GM12878 (cell line): ENCODE results near the gene LY6G5B. TPM values are rescaled to one million over a fixed set of nuclear protein-coding genes. Genes with fewer than 3 reads are reported as not detected.

Source experiments
- ATAC-seq: fragments of 200-7000 bp; cut with Tn5 transposase; 3 replicates; pipeline ENCODE4 v1.9.1; 2020; ENCODE audit warnings: mild to moderate bottlenecking, moderate library complexity
- BruUV-seq: library from RNA; stranded (reverse); fragments of 400-500 nt; replicated peaks from 2 replicates; lab custom pipeline; 2021; lab: Mats Ljungman, UMichigan
- CTCF ChIA-PET: fragments of 300-600 bp; sonication (Branson Sonifier 250); formaldehyde crosslinking; extraction: SDS; loops from one replicate; lab custom pipeline; 2021; ENCODE audit warnings: inconsistent platforms; lab: Yijun Ruan, JAX
- POLR2A ChIA-PET: fragments of 350-600 bp; formaldehyde crosslinking; extraction: SDS; loops from one replicate; lab custom pipeline; 2021; ENCODE audit warnings: inconsistent platforms; lab: Charles Lee
- RAD21 ChIA-PET: fragments of 300-600 bp; sonication (Branson Sonifier 250); formaldehyde crosslinking; loops from one replicate; lab custom pipeline; 2023; ENCODE audit warnings: antibody characterized with exemption; ENCODE audit not compliant: unreplicated experiment; lab: Charles Lee
- SMC1A ChIA-PET: fragments of 300-600 bp; sonication (Branson Sonifier 250); formaldehyde crosslinking; loops from one replicate; lab custom pipeline; 2023; ENCODE audit not compliant: unreplicated experiment, uncharacterized antibody; lab: Charles Lee
- DNase-seq: peaks from one replicate; pipeline ENCODE4 v3.0.0-alpha.2; 2011; ENCODE audit warnings: low read depth, low spot score
- FAIRE-seq: peaks from 3 replicates; lab custom pipeline; 2011; peaks lifted over from hg19 to GRCh38; lab: Jason Lieb, UNC
- H2AFZ ChIP-seq: 2 replicates; pipeline ENCODE4 v1.6.0; 2011; ENCODE audit warnings: low read depth, low read length, control low read depth; ENCODE audit not compliant: control insufficient read depth
- H3K27ac ChIP-seq: 2 replicates; pipeline ENCODE4 v1.5.1; 2011; ENCODE audit warnings: control low read depth; ENCODE audit not compliant: control insufficient read depth, insufficient read depth
- H3K27me3 ChIP-seq, 2 experiments: replicated peaks in 1 of 2; 2 replicates each; pipeline versions ENCODE4 v1.6.0 to v1.6.1; 2011; ENCODE audit warnings: low read length in 1 of 2; ENCODE audit not compliant: control insufficient read depth in 2 of 2, insufficient read depth in 2 of 2
- H3K36me3 ChIP-seq, 2 experiments: 2 replicates each; pipeline ENCODE4 v1.5.1; 2011; ENCODE audit warnings: low read length in 1 of 2; ENCODE audit not compliant: control insufficient read depth in 2 of 2, insufficient read depth in 2 of 2
- H3K4me1 ChIP-seq: 2 replicates; pipeline ENCODE4 v1.6.1; 2011; ENCODE audit warnings: mild to moderate bottlenecking, low read length, moderate library complexity, mixed read lengths; ENCODE audit not compliant: control insufficient read depth, insufficient read depth
- H3K4me2 ChIP-seq: 2 replicates; pipeline ENCODE4 v1.6.0; 2011; ENCODE audit warnings: control low read depth; ENCODE audit not compliant: control insufficient read depth, insufficient read depth
- H3K4me3 ChIP-seq: fragments of 200-600 bp; sonication (generic); 2 replicates; pipeline ENCODE4 v1.5.1; 2016
- H3K79me2 ChIP-seq: 2 replicates; pipeline ENCODE4 v1.6.0; 2011; ENCODE audit warnings: low read length; ENCODE audit not compliant: control insufficient read depth, insufficient read depth
- H3K9ac ChIP-seq: 2 replicates; pipeline ENCODE4 v1.8.0; 2011; ENCODE audit warnings: low read length, control low read depth, mixed read lengths; ENCODE audit not compliant: control insufficient read depth, insufficient read depth
- H3K9me3 ChIP-seq: replicated peaks from 3 replicates; pipeline ENCODE4 v1.5.1; 2011; ENCODE audit warnings: mild to moderate bottlenecking, low read length; ENCODE audit not compliant: control insufficient read depth, insufficient read depth
- H4K20me1 ChIP-seq: 2 replicates; pipeline ENCODE4 v1.6.0; 2011; ENCODE audit not compliant: control insufficient read depth, insufficient read depth
- SMAD5 ChIP-seq: IDR thresholded peaks from 2 replicates; pipeline ENCODE4 v1.6.1; 2016; ENCODE audit warnings: antibody characterized with exemption, low read depth
- SP1 ChIP-seq: IDR thresholded peaks from one replicate; pipeline ENCODE4 v1.6.1; 2011; ENCODE audit warnings: low read depth, low read length
- ZNF24 ChIP-seq: fragments of 450-650 bp; IDR thresholded peaks from 2 replicates; pipeline ENCODE4 v1.6.1; 2017; ENCODE audit warnings: antibody characterized with exemption, mild to moderate bottlenecking
- WGBS: methylation state at CpG from one replicate; pipeline ENCODE4 v1.1.6; 2016; ENCODE audit warnings: low lambda C conversion rate; ENCODE audit not compliant: insufficient replicate concordance, insufficient coverage; ENCODE audit errors: missing lambda C conversion rate; 5-methylcytosine and 5-hydroxymethylcytosine counted together
- in situ Hi-C: fragments of 300-500 bp; cut with MboI; formaldehyde crosslinking; loops from 9 replicates; pipeline ENCODE4 v1.14.3; 2018; ENCODE audit warnings: mixed read lengths
- intact Hi-C: fragments of 100-400 bp; cut with micrococcal nuclease; formaldehyde crosslinking; loops from one replicate; pipeline ENCODE4 v1.14.2; 2022; ENCODE audit not compliant: unreplicated experiment
- polyA plus RNA-seq, 11 experiments: library from polyadenylated mRNA; depleted of rRNA in 4 of 11; unstranded in 6 of 11; stranded (reverse) in 5 of 11; fragments of >200 nt; fragmentation: Nextera tagmentation in 4 of 11; fragmentation: Illumina TruSeq in 1 of 11; extraction: Ambion mirVana in 4 of 11; extraction: Trizol in 1 of 11; gene quantifications; 1 replicate in 1 of 11; 2 replicates in 10 of 11; pipeline versions ENCODE4 v1.2.1 to v1.2.3, GENCODE V29; 2011 to 2016; ENCODE audit warnings: inconsistent platforms in 2 of 11, missing spikeins in 2 of 11, low read depth in 1 of 11
- total RNA-seq, 4 experiments: library from RNA; depleted of rRNA in 3 of 4; stranded (reverse); fragments of >200 nt in 3 of 4; fragmentation: Illumina TruSeq in 1 of 4; extraction: Trizol in 1 of 4; gene quantifications; 2 replicates each; pipeline versions ENCODE4 v1.2.1 to v1.2.3, GENCODE V29; 2013 to 2021
- TF ChIP-seq, protein P1 (sequence below): IDR thresholded peaks from 2 replicates; pipeline ENCODE4 v1.6.1; 2012; ENCODE audit warnings: mild to moderate bottlenecking, low read depth, low read length
- TF ChIP-seq, protein P2 (sequence below): IDR thresholded peaks from 2 replicates; pipeline ENCODE4 v1.6.1; 2011; ENCODE audit warnings: borderline replicate concordance, low read depth, mild to moderate bottlenecking, moderate library complexity, mixed read lengths, low read length; ENCODE audit not compliant: insufficient read depth; ENCODE audit errors: extremely low read length
- TF ChIP-seq, protein P3 (sequence below): fragments of 450-650 bp; IDR thresholded peaks from 2 replicates; pipeline ENCODE4 v1.6.1; 2017; ENCODE audit warnings: antibody characterized with exemption, mild to moderate bottlenecking, moderate library complexity
- TF ChIP-seq, protein P4 (sequence below), 3 experiments: IDR thresholded peaks in 2 of 3; conservative IDR thresholded peaks in 1 of 3; 2 replicates each; pipeline ENCODE4 v1.5.1; 2011; ENCODE audit warnings: low read depth in 3 of 3, low read length in 3 of 3, mild to moderate bottlenecking in 3 of 3, control low read depth in 2 of 3, moderate library complexity in 2 of 3, inconsistent platforms in 1 of 3, mixed read lengths in 1 of 3; ENCODE audit not compliant: control insufficient read depth in 2 of 3, insufficient read depth in 1 of 3; ENCODE audit errors: extremely low read depth in 1 of 3
- TF ChIP-seq, protein P5 (sequence below): IDR thresholded peaks from 2 replicates; pipeline ENCODE4 v1.6.1; 2012; ENCODE audit warnings: low read length, inconsistent platforms

The LY6G5B gene
- total and polyA plus RNA-seq, 10 of the 15 experiments (the other 5 are each of a cell fraction or from before 2014, with no cell fraction given): 3.2 to 16.5 (median 7.5) TPM

DNA sequence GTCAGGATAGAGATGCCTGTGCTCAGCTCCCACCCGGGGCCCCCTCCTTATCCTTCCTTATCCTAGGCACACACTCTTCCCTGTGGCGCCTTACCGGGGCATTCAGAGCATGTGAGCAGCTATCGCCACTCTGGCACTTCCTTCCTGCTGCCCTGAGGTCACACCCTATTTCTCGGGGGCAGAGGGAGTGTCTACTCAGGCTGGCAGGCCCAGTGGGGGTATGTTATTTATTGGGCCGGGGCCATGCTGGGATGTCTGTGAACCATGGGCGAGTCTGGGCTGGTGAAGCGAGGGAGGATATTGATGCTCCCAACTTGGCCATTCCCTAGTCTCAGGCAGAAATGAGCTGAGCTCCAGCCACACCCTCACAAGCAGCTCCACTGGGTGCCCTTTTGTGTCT lies 41.5 kb downstream of the LY6G5B start (continued):
- TF ChIP-seq, protein P1, sequence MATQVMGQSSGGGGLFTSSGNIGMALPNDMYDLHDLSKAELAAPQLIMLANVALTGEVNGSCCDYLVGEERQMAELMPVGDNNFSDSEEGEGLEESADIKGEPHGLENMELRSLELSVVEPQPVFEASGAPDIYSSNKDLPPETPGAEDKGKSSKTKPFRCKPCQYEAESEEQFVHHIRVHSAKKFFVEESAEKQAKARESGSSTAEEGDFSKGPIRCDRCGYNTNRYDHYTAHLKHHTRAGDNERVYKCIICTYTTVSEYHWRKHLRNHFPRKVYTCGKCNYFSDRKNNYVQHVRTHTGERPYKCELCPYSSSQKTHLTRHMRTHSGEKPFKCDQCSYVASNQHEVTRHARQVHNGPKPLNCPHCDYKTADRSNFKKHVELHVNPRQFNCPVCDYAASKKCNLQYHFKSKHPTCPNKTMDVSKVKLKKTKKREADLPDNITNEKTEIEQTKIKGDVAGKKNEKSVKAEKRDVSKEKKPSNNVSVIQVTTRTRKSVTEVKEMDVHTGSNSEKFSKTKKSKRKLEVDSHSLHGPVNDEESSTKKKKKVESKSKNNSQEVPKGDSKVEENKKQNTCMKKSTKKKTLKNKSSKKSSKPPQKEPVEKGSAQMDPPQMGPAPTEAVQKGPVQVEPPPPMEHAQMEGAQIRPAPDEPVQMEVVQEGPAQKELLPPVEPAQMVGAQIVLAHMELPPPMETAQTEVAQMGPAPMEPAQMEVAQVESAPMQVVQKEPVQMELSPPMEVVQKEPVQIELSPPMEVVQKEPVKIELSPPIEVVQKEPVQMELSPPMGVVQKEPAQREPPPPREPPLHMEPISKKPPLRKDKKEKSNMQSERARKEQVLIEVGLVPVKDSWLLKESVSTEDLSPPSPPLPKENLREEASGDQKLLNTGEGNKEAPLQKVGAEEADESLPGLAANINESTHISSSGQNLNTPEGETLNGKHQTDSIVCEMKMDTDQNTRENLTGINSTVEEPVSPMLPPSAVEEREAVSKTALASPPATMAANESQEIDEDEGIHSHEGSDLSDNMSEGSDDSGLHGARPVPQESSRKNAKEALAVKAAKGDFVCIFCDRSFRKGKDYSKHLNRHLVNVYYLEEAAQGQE: no peak
- TF ChIP-seq SP1: no peak
- TF ChIP-seq, all 136 proteins: peak for 0

DNA sequence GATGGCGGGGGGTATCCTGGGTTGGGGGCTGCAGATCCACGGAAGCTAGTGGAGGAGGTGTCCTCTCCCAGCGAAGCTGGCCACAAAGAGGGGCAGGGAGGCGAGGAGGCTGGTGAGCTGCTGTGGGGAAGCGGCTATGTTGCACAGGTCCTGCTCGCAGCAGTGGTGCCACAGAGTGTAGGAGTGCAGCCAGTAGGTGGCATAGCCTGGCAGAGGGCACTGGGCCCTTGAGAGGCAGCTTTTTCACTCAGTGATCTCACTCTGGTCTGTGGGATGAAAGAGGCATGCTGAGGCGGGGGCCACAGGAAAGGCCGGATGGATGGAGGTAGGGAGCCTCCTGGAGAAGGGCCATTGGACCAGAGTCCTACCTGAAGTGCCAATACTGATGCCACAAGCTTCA lies 42.5 kb downstream of the LY6G5B start:
- Histone ChIP-seq H3K4me1 (no peaks in the 10 kb centered on the region), H3K27me3 (peaks cover 0 to 2% of the 10 kb centered on the region in 2 experiments; a peak in 3 of 4 replicates), H4K20me1 (no peaks in the 10 kb centered on the region), H2AFZ (no peak overlapping the region), H3K9ac (no peak overlapping the region), H3K9me3 (no peaks in the 10 kb centered on the region), H3K4me2 (no peak overlapping the region), H3K27ac (no peak overlapping the region), H3K79me2 (no peaks in the 10 kb centered on the region), H3K36me3 (no peaks in the 10 kb centered on the region), H3K4me3 (no peak overlapping the region)
- FAIRE-seq (no peak), ATAC-seq (peak; percentile 81), DNase-seq (no peak)
- intact Hi-C loops (no loop called here), in situ Hi-C loops (no loop called here)
- 20% methylated on average over 8 of the region's 8 CpGs for WGBS
- BruUV-seq: no TSS peak
- CTCF ChIA-PET: interaction anchor here (0.7 to 2.9 kb wide), 4 partner anchors 9 to 57 kb away, joined by 3 to 14 read pairs (median 5); partner anchors contain the start of gene ABHD16A
- SMC1A ChIA-PET: no interaction called here
- RAD21 ChIA-PET: interaction anchor here (1.2 kb wide), 1 partner anchor 32 kb away, joined by 4 read pairs; the partner anchor contains the start of gene LY6G5C
- POLR2A ChIA-PET: interaction anchor here (1.0 to 1.1 kb wide), 2 partner anchors 9 kb away, joined by 3 read pairs; partner anchors contain the start of genes ABHD16A and LY6G6C
- TF ChIP-seq, protein P2, sequence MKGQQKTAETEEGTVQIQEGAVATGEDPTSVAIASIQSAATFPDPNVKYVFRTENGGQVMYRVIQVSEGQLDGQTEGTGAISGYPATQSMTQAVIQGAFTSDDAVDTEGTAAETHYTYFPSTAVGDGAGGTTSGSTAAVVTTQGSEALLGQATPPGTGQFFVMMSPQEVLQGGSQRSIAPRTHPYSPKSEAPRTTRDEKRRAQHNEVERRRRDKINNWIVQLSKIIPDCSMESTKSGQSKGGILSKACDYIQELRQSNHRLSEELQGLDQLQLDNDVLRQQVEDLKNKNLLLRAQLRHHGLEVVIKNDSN: no peak
- TF ChIP-seq SMAD5 (no peak), ZNF24 (no peak)
- TF ChIP-seq, protein P3, sequence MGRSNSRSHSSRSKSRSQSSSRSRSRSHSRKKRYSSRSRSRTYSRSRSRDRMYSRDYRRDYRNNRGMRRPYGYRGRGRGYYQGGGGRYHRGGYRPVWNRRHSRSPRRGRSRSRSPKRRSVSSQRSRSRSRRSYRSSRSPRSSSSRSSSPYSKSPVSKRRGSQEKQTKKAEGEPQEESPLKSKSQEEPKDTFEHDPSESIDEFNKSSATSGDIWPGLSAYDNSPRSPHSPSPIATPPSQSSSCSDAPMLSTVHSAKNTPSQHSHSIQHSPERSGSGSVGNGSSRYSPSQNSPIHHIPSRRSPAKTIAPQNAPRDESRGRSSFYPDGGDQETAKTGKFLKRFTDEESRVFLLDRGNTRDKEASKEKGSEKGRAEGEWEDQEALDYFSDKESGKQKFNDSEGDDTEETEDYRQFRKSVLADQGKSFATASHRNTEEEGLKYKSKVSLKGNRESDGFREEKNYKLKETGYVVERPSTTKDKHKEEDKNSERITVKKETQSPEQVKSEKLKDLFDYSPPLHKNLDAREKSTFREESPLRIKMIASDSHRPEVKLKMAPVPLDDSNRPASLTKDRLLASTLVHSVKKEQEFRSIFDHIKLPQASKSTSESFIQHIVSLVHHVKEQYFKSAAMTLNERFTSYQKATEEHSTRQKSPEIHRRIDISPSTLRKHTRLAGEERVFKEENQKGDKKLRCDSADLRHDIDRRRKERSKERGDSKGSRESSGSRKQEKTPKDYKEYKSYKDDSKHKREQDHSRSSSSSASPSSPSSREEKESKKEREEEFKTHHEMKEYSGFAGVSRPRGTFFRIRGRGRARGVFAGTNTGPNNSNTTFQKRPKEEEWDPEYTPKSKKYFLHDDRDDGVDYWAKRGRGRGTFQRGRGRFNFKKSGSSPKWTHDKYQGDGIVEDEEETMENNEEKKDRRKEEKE: no peak
- TF ChIP-seq, protein P4, sequence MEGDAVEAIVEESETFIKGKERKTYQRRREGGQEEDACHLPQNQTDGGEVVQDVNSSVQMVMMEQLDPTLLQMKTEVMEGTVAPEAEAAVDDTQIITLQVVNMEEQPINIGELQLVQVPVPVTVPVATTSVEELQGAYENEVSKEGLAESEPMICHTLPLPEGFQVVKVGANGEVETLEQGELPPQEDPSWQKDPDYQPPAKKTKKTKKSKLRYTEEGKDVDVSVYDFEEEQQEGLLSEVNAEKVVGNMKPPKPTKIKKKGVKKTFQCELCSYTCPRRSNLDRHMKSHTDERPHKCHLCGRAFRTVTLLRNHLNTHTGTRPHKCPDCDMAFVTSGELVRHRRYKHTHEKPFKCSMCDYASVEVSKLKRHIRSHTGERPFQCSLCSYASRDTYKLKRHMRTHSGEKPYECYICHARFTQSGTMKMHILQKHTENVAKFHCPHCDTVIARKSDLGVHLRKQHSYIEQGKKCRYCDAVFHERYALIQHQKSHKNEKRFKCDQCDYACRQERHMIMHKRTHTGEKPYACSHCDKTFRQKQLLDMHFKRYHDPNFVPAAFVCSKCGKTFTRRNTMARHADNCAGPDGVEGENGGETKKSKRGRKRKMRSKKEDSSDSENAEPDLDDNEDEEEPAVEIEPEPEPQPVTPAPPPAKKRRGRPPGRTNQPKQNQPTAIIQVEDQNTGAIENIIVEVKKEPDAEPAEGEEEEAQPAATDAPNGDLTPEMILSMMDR (IDR thresholded peaks at IDR 0.05 in 2 of 3, conservative IDR thresholded peaks at IDR 0.05 in 1 of 3; ENCODE audit: control insufficient read depth in 2 of 3, extremely low read depth in 1 of 3, insufficient read depth in 1 of 3, low read depth in 3 of 3, low read length in 3 of 3): peak; percentile 7 to 10 (median 9); a peak in 2 of 6 replicates
- TF ChIP-seq, protein P5, sequence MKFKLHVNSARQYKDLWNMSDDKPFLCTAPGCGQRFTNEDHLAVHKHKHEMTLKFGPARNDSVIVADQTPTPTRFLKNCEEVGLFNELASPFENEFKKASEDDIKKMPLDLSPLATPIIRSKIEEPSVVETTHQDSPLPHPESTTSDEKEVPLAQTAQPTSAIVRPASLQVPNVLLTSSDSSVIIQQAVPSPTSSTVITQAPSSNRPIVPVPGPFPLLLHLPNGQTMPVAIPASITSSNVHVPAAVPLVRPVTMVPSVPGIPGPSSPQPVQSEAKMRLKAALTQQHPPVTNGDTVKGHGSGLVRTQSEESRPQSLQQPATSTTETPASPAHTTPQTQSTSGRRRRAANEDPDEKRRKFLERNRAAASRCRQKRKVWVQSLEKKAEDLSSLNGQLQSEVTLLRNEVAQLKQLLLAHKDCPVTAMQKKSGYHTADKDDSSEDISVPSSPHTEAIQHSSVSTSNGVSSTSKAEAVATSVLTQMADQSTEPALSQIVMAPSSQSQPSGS: no peak
